ENCODE results near the gene HTT. TPM values are rescaled to one million over a fixed set of nuclear protein-coding genes. Genes with fewer than 3 reads are reported as not detected.
A peak's percentile ranks its signal among the peaks of the same experiment; 100 is the strongest.

HTT gene
- total and polyA plus RNA-seq, 10 of the 15 experiments (the other 5 are each of a cell fraction or from before 2014, with no cell fraction given) = 3.3 to 113 (median 43.3) TPM

GRCh38 chr4:3201718-3202702 is 127.5 kb downstream of the HTT start (continued):
- no peak for TF ChIP-seq CBX5 (IDR thresholded peaks at IDR 0.05; ENCODE audit: low read depth)
- TF ChIP-seq POU2F2 (IDR thresholded peaks at IDR 0.05; ENCODE audit: borderline replicate concordance, low read depth, low read length) = no peak
- TF ChIP-seq RFX5 (IDR thresholded peaks at IDR 0.05; ENCODE audit: low read depth, low read length) = no peak
- no peak for TF ChIP-seq CHD2 (IDR thresholded peaks at IDR 0.05; ENCODE audit: borderline replicate concordance, low read depth, low read length)
- no peak for TF ChIP-seq NKRF (conservative IDR thresholded peaks at IDR 0.05)
- no peak for TF ChIP-seq PAX5 (IDR thresholded peaks at IDR 0.05; ENCODE audit: borderline replicate concordance, low read depth, low read length)
- TF ChIP-seq EP300 (IDR thresholded peaks at IDR 0.05; ENCODE audit: borderline replicate concordance in 1 of 2, control insufficient read depth in 1 of 2, low read depth in 2 of 2, low read length in 2 of 2) = no peak
- no peak for TF ChIP-seq FOXK2 (IDR thresholded peaks at IDR 0.05)
- no peak for TF ChIP-seq NFXL1 (IDR thresholded peaks at IDR 0.05; ENCODE audit: borderline replicate concordance)
- TF ChIP-seq TCF7 (IDR thresholded peaks at IDR 0.05; ENCODE audit: borderline replicate concordance) = no peak
- TF ChIP-seq HDAC6 (IDR thresholded peaks at IDR 0.05; ENCODE audit: unreplicated experiment) = no peak
- TF ChIP-seq POLR2AphosphoS5 (IDR thresholded peaks at IDR 0.05; ENCODE audit: low read length) = no peak
- TF ChIP-seq ZNF24 (IDR thresholded peaks at IDR 0.05) = no peak
- no peak for TF ChIP-seq SUPT20H (IDR thresholded peaks at IDR 0.05; ENCODE audit: borderline replicate concordance, control insufficient read depth, low read depth, low read length)
- TF ChIP-seq ZNF592 (IDR thresholded peaks at IDR 0.05) = no peak
- 0 out of 2 replicates have a peak, but pooled peaks have one; percentile 20 for TF ChIP-seq TCF12 (IDR thresholded peaks at IDR 0.05; ENCODE audit: low read depth, low read length)
- no peak for TF ChIP-seq FOXM1 (IDR thresholded peaks at IDR 0.05; ENCODE audit: low read depth, low read length)
- TF ChIP-seq MTA2 (IDR thresholded peaks at IDR 0.05; ENCODE audit: low read depth) = no peak

Measured in GM12878 (cell line).